ENCODE data around the gene TCF4.

Gene TCF4

DNA sequence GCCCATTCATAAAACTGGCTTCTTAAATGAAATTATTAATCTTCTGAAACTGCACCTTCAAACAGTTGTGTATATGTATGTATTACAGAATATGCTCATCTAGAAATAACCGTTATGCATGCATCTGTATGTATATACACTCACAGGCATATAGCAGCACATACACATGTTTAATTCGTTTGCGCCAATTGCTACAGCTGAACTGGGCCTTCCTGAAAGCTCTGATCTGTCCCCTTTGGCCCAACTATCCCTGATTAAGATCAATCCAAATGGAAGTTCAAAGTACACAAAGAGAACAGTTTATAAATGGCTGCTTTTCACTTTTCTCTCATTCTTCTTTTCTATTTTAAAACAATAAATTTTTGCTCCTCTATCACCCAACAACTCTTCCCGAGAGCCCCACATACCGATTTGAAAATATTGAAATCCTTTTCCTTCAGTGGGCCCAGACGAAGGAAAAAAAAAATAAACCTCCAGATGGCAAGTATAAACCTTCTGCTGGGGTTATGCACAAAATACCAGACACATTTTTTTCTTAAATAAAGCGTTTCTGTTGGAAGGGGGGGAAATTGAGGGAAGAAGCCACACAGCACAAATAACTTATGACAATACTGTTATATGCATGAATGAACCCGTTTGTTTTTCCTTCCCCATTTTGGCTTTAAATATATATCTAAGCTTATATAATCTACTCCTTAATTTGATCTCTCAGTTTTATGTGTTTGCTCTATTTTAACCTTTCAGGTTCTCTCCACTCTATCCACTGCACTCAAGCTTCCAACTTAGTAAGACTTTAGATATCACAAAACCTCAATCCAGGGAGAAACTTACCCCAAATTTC lies 267.3 kb downstream of the TCF4 start:
- no peak for DNase-seq (ENCODE audit: low spot score)

DNA sequence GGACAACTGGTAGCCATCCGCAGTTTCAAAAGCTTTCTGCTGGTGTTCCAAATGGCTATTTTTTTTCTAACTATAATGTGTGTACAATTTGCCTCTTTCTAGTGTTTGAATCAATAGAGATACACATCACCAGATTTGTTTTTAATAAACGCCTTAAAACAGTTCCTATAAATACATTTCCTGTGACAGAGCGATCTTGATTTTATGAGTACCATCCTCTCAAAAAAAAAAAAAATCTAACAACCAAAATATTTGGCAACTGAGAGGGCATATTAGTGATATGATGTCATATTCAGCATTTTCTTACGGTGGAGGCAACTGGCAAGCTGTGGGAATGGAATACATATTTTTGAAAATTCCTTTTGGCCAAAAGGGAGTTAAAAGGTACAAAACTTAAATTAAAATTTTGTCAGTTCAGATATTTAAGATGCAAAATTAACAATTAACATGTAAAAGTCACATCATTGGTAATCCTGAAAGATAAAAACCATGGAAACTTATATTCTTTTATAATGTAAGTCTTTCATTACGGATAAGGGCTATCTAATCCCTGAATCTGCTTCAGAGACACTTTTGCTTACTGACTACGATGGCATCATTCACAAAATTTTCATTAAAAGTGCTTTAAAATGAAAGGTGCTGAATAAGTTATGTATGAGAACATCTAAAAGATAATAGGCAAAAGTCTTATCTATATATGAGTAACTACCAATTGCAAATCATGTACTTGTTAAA lies 268.4 kb downstream of the TCF4 start:
- no peak for DNase-seq (ENCODE audit: low spot score)

DNA sequence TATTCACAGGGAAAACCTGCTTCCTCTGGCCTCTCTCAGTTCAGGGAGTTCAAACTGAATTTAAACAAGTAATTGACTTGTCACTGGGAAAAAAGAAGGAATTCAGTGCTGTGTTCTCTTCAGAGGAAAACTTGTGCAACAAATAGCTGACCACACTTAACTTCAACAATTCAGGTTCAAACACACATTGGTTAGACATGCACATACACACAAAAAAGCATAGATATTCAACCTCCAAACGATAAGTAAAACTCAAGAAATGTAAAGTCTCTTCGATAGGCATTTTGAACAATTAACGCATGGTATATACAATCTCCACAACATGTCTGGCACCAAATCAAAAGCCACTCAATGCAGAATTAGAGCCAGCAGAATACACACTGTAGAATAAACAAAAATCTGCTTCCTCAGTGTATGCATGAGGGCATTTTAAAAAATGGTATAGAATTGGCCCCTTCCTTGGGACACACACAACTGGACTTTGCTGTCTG lies 269.0 kb downstream of the TCF4 start:
- DNase-seq (ENCODE audit: low spot score): no peak

DNA sequence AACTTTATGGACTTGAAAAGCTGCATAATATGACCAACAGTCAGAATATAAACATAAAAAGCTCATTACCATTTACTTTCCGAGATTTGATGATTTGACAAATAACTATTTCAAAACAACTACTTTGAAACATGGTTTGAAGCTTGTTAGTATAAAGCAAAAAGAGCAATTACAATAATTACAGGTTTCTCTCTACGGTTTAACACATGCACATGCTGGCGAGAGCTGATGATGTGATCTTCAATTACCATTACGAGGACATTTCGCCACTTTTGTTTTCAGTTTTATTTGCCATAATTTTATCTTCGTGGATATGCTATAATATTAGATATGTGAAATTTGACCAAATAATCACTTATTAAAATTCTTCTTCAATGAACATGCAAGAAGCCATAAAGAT lies 270.1 kb downstream of the TCF4 start:
- DNase-seq (ENCODE audit: low spot score): no peak

DNA sequence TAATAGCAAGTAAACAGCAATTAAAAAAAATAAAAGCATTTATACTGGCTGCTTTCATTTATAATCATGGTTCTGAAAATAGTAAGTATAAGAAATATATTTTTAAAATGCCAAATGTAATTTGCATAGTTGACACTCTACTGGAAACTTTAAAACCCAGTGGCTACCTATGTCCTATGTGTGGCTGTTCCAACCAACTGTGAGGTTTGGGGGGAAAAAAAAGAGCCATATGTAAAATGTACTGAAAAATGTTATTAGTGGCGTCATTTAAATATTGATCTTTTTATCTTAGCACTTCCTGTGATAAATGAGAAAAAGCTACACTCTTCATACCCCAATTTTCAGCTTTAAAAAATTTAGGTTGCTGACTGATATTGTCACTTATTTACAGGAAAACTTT lies 270.7 kb downstream of the TCF4 start:
- DNase-seq (ENCODE audit: low spot score): no peak

DNA sequence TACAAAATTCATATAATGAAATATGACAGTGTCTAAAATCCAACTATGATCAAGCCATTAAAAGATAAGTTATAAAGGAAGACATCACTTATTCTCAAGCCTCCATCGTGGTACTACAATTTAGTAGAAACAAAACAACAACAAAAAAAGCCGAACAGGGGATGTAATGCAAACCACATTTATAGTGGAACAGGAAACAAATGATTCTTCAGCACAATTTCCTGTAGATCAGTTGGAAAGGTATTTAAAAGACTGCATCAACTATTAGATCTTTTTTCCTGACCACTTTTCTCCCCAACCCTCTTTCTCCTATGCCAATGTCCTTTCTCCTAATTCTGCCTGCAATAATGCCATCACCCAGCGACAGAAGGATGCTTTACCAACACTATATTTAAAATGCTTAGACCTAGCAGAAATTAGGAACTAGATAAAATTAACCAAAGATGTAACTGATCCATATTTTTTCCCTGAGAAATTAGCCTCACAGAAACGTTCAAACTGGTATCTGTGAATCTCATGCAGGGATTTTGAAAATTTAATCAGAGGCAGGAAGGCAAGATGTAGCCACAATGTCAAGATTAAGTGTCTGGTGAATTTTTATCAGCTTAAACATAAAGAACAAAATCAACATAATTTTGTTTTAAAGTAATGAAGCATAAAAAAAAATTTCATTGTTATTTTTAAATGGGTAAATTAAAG lies 271.4 kb downstream of the TCF4 start:
- no peak for DNase-seq (ENCODE audit: low spot score)

DNA sequence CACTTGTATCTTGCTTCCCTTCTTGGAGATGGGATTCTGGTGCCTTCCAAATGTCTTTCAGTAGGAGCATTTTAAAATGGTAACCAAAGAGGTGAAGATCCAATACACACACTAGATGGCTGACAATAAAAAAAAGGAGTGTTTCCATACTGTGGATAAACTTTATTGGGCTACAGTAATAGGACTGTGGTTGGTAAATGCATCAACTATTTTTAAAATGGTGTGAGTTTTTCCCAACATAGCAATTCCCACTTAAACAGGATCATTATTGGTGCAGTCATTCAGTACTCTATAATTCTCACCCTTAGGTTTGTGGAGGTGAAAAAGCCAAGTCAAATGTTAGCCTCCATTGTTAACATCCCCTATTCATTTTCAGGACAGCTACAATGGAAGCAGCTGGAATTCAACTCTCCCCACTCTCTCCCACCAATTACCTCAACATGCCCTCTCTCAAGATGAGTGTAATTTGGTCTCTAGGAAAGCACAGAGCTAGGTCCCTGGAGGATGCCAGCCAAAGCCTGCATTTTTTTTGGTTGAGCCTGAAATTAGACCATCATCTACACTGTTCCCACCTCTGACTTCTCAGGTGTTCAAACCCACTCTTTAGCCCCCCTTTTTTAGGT lies 273.3 kb downstream of the TCF4 start:
- no peak for DNase-seq (ENCODE audit: low spot score)

DNA sequence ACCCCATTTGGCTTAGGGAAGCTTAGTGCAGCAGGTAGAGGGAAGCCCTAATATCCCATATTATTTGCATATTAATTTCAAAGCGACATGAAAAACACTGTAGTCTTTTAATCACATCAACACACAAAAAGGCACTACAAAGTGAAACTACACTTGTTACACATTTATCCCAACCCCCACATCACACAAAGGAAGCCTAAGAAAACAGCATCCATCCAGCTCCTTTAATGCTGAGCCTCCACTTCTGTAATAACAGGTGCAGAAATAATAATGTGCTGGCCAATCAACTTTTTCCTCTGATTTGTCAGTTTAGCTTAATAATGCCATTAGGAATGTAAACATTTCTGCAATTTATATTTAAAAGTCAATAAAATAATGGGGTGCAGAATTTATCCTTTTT lies 274.0 kb downstream of the TCF4 start:
- DNase-seq (ENCODE audit: low spot score): no peak

DNA sequence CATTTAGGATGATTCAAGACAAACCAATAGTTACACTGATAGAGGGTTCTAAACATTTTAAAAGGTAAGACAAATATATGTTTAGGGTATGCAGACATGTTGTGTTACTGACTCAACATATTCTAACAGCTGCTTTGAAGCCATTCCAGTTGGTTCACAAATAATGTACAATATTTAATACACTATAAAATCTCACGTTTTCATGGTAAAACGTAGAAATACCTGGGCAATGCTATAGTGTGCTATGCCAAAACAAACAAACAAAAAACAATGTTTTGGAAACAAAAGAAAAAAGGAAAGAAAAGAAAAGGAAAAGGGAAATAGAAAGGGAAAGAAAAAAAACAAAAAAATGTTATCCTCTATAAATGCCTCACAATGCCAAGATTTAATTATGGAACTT lies 277.1 kb downstream of the TCF4 start:
- DNase-seq (ENCODE audit: low spot score): no peak

DNA sequence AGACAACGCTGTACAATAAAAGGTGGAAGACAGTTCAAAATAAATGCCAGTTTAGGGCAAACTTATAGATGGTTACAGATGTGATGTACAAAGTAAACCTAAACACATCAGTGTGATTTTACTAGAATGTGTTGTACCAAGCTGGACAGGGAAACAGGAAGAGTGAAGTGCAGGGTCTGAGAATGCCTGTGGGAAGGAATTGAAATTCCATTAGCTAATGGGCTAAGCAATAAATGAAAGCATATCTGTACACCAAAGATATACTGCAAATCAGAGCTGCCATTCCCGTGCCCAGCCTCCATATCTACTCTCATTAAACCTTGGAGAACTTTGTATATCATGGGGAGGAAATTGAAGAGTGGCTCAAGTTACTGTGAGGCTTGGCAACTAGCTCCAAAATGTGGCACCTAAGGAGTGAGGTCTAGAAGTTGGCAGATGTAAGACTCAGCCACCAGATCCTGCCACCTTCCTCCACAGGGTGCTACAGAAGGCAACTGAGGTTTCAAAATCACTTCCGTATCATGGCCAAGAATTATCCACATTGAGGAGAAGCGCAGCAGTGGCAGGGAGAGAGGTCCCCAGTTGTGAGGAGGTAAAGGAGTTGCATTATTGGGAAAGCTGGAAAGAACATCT lies 277.8 kb downstream of the TCF4 start:
- DNase-seq (ENCODE audit: low spot score): no peak

DNA sequence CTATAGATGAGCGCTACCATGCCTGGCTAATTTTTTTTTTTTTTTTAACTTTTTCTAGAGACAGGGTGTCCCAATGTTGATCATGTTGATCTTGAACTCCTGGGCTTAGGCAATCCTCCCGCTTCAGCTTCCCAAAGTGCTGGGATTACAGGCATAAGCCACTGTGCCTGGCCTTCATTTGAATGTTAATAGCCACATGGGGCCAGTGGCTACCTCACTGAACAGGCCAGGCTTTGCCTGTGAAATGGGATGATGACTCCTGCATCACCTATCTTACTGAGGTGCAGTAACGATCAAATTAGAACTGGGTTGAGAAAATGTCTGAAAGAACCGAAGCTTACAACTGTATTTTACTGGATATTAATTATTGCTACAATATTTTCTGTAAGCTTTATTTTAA lies 278.7 kb downstream of the TCF4 start:
- no peak for DNase-seq (ENCODE audit: low spot score)

DNA sequence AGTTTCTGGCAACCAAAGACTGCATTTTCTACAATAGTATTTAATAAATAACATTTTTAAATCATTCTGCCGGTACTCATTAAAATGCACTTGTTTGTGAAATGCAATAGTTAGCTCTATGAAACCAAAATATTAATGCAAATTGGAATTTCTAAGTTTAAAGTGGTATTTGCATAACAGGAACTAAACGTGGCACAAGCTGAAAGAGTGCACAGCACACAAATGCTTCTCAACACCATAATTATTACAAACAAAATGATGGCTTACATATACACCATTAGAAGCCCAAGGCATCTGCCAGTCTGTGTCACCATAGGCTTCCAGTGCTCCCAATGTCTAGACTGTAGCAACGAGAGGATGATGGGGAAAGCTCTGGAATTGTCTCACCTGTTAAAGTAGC lies 280.5 kb downstream of the TCF4 start:
- DNase-seq (ENCODE audit: low spot score): no peak

DNA sequence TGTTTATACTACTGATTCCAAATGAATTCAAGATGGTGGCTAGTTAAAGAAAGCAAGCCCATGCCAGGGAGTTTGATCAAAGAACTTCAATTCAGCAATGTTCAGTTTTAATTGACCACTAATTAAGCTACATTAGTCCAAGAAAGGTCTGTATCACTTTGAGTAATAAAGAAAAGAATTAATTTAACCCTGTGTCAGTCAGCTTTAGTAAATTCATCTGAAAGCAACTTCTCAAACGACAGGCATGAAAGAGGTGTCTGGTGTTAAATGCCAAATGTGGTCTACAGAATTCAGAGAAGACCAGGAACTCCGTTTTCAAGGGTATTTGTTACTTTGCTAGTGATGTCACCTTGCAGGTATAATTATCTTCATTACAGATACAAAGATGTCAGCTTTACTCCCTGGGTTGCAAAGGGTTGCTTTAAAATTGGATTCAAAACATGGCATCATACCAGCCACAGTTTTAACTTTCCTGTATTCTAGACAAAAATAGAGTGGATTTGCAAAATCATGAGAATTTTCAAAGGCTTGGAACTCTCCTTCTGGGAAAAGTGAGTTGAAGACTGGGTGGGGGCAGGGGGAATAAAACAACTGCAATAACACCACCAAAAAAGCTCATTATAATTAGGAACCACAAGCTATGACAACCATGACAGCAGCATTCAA lies 281.5 kb downstream of the TCF4 start:
- DNase-seq (ENCODE audit: low spot score): no peak

DNA sequence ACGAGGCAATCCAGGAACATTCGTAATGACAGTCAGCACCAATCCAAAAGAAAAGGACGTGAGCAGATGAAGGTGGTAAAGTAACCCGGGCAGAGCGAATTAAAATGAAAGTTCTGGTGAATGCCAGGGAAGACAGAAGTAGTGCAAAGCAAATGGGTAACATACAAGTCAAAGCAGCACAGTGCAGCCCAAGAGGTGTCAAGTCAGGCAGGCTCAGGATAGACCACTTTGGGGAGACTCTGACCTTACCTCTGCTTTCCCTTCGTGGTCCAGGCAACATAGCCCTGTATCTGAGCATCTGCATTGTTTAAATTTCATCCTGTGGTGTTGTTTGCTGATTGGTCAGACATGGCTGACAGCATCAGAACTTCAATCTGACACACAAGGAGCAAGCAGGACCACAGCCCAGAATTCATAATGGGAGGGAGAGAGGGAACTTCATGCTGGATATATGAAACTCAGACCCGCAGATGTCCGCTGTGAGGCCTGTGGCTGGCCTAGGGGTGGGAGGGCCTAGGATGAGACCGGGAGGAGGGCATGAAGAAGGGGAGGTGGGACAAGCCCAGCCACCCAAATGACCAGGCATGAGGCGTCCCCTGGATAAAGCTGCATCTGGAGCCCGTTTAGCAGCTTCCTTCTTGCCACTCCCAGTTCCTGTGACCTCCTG lies 285.7 kb downstream of the TCF4 start:
- no peak for DNase-seq (ENCODE audit: low spot score)

DNA sequence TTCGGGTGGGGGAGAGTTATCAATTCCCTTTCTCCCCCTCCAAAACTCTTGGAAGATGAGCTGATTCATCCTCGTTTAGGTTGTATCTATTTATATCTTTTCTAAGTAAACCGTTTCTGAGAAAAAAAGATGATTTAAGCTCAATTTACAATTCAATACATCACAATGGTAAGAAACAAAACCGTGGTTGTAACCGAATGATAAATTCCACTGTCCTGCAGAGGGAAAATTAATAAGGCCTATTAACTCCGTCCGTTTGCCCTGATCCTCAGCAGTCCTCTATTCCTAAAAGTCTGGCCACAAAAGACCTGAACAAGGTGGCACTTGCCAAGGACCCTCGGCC lies 286.2 kb downstream of the TCF4 start:
- no peak for DNase-seq (ENCODE audit: low spot score)

DNA sequence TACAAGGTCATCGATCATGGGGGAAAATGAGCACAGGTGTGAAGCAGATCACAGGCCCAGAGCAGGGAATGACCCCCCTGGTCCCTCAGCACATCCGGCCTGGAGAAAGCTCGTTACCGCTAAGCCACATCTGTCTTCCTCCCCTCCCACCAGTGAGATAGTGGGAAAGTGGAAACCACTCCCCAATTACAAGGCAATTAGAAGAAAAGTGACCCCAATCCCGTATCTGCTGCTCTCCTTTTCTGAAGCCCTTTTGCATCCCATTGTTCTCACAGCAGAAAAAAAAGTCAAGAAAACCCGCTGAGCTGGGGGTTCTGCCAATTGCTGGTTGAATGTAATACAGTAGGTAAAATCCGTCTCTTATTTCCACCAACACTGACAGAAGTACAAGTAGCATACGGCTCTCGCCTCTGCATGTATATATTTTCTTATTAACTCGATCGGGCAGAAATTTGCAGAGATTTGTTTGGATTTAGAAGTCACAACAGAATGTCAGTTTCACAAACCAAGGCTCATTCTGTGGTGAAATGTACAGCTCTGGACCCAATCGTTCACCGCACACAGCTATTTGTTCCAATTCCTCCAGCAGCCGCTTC lies 287.0 kb downstream of the TCF4 start:
- DNase-seq (ENCODE audit: low spot score): no peak

DNA sequence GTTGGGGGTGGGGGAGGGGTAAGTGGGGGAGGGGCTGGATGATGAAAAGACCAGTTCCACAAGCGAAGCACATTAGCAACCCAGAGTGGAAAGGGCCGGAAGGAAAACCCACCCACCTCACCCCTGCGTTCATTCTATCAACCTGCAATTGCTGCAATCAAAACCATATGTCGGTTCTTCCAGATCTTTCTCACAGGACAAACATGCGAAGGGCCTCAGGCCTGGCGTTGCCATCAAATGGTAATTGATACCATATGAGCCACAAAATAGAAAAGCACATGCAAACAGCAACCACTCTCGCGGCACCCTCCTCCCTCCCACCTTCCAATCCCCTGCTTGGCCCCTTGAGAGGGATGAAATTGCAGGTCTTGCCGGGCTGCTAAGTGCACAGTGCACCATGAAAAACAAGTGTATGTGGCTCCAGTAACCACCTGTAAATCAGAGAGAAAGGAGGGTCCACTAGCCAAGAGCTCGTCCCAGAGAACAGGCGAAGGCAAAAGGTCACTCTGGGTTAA lies 287.5 kb downstream of the TCF4 start:
- no peak for DNase-seq (ENCODE audit: low spot score)

DNA sequence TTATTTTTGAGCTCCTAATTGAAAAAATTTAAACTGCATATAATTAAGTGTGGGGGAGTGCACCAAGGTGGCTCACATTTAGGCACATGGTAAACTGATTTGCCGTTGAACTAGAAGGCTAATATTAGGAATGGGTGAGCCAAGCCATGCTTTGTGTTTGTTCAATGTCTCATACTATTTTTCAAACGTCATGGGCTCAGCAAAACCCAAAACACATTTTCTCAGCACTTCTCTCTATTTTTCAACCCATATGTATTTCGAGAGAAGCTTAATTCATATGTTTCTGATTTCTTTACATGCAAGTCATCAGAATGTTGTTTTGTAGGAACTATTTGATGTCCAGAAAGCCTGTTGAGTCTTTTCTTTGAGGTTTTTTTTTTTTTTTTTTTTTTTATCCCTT lies 291.2 kb downstream of the TCF4 start:
- DNase-seq (ENCODE audit: low spot score): no peak

DNA sequence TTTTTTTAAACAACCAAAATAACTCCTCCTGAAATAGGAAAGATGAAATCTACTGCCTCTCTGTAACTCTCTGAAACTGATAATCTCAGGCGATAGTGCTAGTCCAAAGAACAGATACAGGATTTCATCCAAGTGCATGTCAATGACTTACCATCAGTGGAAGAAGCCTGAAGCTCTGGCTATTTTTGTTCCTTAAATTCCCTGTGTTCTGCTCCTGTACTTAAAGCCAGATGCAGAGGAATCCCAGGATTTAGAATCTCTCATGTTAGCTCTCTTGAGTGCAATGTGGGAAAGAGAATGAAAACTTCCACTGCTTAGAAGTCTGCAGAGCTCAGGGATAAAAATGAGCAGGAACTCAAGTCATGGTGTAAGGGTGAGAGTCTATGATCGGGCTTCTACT lies 291.9 kb downstream of the TCF4 start:
- no peak for DNase-seq (ENCODE audit: low spot score)

DNA sequence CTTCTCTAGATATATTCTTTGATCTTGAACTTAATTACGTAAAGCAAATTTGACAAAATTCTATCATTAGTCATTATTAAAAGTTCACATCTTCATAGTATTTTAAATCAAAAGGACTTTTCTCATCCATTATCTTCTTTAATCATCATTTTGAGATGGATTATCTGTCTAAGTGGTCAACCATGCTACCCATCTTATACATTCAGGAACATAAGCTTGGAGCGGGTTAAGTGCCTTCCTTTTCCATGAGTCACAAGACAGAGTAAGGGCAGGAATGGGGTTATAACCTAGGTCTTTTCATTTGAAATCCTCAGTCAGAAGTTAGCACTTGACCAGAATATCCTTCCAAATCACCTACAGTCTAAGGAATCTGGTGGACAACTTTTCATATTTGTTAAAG lies 297.1 kb downstream of the TCF4 start:
- DNase-seq (ENCODE audit: low spot score): no peak
